Fibroblast of pulmonary artery (primary cell): ENCODE results near the gene SLC66A2.

Experiments used
- DNase-seq: peaks from one replicate; pipeline ENCODE4 v3.0.0-alpha.2; 2010; ENCODE audit warnings: low read depth
- H3K4me3 ChIP-seq: replicated peaks from 2 replicates; pipeline ENCODE4 v1.5.1; 2011; ENCODE audit warnings: low read depth, mild to moderate bottlenecking, control low read depth, low read length, moderate library complexity
- TF ChIP-seq, protein P1 (sequence below): IDR thresholded peaks from 2 replicates; pipeline ENCODE4 v1.5.1; 2011; ENCODE audit warnings: mild to moderate bottlenecking, control low read depth, low read length, inconsistent platforms; ENCODE audit errors: missing control alignments

SLC66A2 gene

DNA sequence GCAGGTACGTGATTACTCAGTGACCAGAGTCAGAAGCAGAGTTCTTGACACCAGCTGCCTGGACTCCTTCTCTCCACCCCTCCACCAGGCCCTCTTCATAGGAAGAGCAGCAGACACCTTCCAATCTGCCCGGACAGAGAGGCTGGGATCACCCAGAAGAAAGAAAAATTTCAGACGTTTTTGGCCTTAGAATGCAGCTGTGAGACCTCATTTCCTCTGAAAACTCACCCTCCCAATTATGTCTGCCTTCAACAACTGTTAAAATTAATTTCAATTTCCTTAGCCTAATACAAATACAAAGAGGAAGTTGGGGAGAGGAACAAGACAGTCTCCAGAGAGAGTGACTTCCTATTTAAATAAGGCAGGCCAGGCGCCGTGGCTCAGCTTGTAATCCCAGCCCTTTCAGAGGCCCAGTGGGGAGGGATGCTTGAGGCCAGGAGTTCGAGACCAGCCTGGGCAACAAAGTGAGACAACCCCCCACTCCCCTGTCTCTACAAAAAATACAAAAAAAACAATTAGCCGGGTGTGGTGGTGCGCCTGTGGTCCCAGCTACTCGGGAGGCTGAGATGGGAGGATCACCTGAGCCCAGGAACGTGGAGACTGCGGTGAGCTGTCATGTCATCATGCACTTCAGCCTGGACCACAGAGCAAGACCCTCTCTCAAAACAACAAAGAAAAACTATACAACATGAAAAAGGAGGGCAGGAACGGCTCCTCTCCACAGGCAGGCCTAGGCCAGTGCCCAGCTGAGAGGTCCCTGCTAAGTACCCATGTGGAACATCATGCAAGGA, 1.6 kb downstream of the SLC66A2 start:
- DNase-seq: no peak
- H3K4me3 ChIP-seq: peak overlapping the region; percentile 68
- TF ChIP-seq, protein P1, sequence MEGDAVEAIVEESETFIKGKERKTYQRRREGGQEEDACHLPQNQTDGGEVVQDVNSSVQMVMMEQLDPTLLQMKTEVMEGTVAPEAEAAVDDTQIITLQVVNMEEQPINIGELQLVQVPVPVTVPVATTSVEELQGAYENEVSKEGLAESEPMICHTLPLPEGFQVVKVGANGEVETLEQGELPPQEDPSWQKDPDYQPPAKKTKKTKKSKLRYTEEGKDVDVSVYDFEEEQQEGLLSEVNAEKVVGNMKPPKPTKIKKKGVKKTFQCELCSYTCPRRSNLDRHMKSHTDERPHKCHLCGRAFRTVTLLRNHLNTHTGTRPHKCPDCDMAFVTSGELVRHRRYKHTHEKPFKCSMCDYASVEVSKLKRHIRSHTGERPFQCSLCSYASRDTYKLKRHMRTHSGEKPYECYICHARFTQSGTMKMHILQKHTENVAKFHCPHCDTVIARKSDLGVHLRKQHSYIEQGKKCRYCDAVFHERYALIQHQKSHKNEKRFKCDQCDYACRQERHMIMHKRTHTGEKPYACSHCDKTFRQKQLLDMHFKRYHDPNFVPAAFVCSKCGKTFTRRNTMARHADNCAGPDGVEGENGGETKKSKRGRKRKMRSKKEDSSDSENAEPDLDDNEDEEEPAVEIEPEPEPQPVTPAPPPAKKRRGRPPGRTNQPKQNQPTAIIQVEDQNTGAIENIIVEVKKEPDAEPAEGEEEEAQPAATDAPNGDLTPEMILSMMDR: no peak

DNA sequence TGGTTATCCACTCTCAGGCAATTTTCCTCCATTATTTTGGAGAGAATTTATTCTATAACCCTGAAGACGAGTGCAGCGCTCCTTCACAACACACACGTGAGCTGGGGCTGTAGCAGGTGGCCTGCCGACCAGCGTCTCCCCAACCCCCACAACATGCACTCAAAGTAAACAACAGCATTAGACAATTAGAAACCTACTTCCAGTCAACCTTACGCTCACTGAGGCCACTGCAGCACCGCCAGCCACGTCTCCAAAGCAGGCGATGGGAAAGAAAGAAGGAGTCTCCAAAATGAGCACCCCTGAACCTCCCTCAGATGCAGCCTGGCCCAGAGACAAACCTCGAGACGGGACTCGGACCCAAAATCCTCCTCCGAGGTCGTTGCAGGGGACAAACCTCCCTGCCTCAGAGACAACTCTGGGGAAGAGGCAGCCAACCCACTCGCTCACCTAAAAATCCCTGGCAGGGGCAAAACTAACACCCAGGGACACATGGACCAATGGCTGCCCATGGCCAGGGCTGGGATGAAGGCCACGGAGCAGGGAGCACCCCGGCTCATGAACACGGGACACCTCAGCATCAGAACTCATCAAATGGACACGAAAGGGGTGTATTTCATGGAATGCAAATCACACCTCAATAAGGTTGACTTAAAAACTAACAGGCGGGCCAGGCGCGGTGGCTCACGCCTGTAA, 2.6 kb downstream of the SLC66A2 start:
- H3K4me3 ChIP-seq: no peak overlapping the region
- no peak for DNase-seq
- TF ChIP-seq, protein P1: no peak

DNA sequence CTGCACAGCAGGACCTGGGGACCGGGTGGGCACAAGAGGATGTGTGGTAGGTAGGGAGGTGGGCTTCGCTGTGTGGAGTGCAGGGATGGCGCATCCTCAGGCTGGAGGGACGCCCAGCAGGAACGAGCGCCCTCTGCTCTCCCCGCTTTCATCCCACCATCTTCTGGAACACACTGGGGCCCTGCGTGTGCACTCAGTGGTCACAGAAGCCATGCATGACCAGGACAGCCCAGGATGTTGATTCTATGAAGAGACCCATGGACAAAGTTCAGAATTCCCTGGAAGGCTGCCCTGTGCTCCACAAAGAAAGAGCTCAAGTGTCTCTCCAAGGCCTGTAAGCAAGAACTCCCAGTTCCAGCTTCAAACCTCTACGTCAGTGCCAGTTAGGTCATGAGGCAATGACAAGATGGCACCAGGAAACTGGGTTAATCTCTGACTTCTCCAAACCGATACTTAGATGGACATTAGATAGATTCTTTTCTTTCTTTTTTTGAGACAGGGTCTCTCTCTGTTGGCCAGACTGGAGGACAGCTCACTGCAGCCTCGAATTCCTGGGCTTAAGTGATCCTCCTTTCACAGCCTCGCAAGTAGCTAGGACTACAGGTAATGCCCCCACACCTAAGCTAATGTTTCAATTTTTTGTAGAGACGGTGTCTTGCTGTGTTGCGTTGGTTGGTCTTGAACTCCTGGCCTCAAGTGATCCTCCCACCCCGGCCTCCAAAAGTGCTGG, 3.4 kb downstream of the SLC66A2 start:
- TF ChIP-seq, protein P1: no peak
- no peak overlapping the region for H3K4me3 ChIP-seq
- no peak for DNase-seq

DNA sequence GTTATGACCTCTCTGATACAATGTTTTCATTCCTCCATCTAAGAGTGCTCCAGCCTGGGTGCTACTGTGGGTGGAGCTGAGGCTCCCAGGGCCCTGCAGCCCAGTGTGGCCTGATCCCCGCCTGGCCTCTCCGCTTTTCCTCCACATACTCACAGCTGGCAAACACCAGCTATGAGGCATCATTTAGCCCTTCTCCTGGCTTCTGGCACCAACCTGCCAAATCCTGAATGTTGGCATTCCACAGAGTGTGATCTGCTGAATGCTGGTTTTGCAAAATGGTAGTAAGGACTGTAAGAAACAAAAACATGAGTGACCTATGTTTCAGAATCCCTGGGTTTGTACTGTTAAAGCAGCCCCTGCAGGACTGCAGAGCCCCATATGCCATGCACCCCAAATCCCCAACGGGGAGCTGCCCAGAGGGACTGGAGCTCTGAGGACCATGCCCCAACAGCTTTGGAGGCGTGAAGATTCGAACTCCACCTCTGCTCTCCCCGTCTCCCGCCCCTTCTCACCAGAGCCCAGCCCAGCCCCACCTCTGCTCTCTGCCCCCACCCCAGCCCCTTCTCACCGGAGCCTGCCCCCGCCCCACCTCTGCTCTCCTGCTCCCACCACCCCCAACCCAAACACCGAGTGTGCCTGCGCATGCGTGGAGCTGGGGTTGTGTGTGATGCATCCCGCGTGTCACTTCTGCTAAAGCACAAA, 4.2 kb downstream of the SLC66A2 start:
- no peak for DNase-seq
- H3K4me3 ChIP-seq: no peak overlapping the region
- TF ChIP-seq, protein P1: no peak

DNA sequence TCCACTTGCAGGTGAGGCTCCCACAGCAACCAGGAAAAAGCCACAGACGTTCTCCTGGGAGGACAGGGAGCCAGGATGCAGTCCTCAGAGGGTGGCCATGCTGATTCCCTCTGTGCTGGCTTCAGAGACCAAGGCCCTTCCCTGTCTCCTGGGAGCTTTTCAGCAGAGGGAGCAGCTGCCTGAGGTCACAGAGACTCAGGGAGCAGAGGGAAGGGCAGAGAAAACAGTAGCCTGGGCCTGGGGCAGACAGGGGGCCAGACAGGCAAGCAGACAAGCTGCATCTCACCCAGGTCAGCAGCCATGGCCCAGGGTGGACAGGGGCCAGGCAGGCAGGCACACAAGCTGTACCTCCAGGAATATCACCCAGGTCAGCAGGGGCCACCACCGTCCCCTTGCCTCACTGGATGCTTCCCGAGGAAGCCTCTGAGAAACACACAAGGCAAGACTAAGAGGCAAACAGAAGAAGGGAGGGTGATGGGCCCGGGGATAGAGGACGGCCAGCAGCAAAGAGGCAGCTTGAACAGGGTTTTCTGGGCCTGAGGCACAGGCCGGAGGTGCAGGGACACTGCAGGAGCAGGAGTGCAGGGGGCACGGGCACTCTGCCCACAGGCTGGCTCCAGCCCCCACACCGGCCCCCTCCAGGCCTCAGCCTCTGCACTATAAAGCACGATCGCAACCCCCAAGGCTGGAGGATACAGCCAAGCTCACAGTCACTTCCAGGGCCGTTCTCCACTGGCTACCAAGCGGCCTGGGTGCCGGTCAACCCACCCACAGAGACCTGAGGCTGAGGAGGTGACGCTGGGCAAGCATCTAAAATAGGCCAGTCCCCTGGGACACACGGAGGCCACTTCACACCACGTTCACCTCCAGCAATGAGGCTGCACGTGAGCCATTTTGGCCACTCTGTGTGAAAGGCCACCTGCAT, 6.1 kb downstream of the SLC66A2 start:
- H3K4me3 ChIP-seq: no peak overlapping the region
- DNase-seq: no peak
- TF ChIP-seq, protein P1: no peak

DNA sequence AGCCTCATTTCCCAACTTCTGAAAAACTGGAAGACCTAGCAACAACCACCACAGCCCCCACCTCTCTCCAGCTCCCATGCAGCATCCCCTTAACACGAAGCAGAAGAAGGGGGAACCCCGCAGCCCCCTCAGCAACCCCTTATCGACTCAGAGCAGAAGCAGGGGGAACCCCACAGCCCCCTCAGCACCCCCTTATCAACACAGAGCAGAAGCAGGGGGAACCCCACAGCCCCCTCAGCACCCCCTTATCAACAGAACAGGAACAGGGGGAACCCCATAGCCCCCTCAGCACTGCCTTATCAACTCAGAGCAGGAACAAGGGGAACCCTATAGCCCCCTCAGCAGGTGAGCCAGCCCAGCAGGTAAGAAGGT, 6.7 kb downstream of the SLC66A2 start:
- H3K4me3 ChIP-seq: no peak overlapping the region
- TF ChIP-seq, protein P1: no peak

More for the DNA sequence above, 6.7 kb downstream of the SLC66A2 start:
- DNase-seq: no peak
